CD4-positive, alpha-beta memory T cell (primary cell): ENCODE measurements around the gene TRAF3IP3. TPM values are rescaled to one million over a fixed set of nuclear protein-coding genes. Genes with fewer than 3 reads are reported as not detected.

Experiments
- CTCF ChIA-PET: fragments of 350-600 bp; sonication (Branson Sonifier 250); formaldehyde crosslinking; loops from one replicate; lab custom pipeline; 2021; ENCODE audit warnings: inconsistent platforms; ENCODE audit not compliant: partially characterized antibody; lab: Charles Lee
- POLR2A ChIA-PET: fragments of 350-600 bp; sonication (Branson Sonifier 250); formaldehyde crosslinking; loops from one replicate; lab custom pipeline; 2021; ENCODE audit not compliant: partially characterized antibody; lab: Charles Lee
- DNase-seq, 5 donors: peaks; one replicate each; pipeline versions ENCODE4 v3.0.0 to v3.0.0-alpha.2; 2020 to 2022; ENCODE audit warnings: mixed read lengths in 1 of 5
- H3K27ac ChIP-seq: one replicate; pipeline ENCODE4 v1.7.0; 2013; ENCODE audit warnings: low read depth, low read length
- H3K27me3 ChIP-seq: 2 replicates; pipeline ENCODE4 v1.7.0; 2013; ENCODE audit warnings: mild to moderate bottlenecking, low read length, moderate library complexity; ENCODE audit not compliant: insufficient read depth
- H3K36me3 ChIP-seq: 2 replicates; pipeline ENCODE4 v1.7.0; 2013; ENCODE audit warnings: mild to moderate bottlenecking, low read length, moderate library complexity; ENCODE audit not compliant: insufficient read depth
- H3K4me1 ChIP-seq: 2 replicates; pipeline ENCODE4 v1.7.0; 2013; ENCODE audit warnings: mild to moderate bottlenecking, low read length, moderate library complexity; ENCODE audit not compliant: insufficient read depth
- H3K4me3 ChIP-seq, 2 donors: one replicate each; pipeline ENCODE4 v1.7.0; 2013; ENCODE audit warnings: low read length in 2 of 2, mild to moderate bottlenecking in 1 of 2
- H3K9me3 ChIP-seq, 2 donors: one replicate each; pipeline ENCODE4 v1.7.0; 2013; ENCODE audit warnings: low read length in 2 of 2, control low read depth in 1 of 2; ENCODE audit not compliant: control insufficient read depth in 1 of 2
- H3K27ac Mint-ChIP-seq, 7 donors: one replicate each; pipeline ENCODE4 v1.8.0; 2020 to 2021; ENCODE audit warnings: mixed read lengths in 7 of 7, mild to moderate bottlenecking in 6 of 7, inconsistent platforms in 3 of 7, moderate library complexity in 3 of 7
- H3K27me3 Mint-ChIP-seq, 2 donors: one replicate each; pipeline ENCODE4 v1.8.0; 2020 to 2021; ENCODE audit warnings: mixed read lengths in 2 of 2
- H3K36me3 Mint-ChIP-seq, 2 donors: one replicate each; pipeline ENCODE4 v1.8.0; 2020 to 2021; ENCODE audit warnings: mixed read lengths in 2 of 2, inconsistent platforms in 1 of 2, mild to moderate bottlenecking in 1 of 2
- H3K4me1 Mint-ChIP-seq, 4 donors: one replicate each; pipeline ENCODE4 v1.8.0; 2020 to 2021; ENCODE audit warnings: mixed read lengths in 4 of 4, mild to moderate bottlenecking in 1 of 4
- H3K4me3 Mint-ChIP-seq, 8 donors: one replicate each; pipeline ENCODE4 v1.8.0; 2020 to 2021; ENCODE audit warnings: mixed read lengths in 8 of 8, mild to moderate bottlenecking in 7 of 8, moderate library complexity in 6 of 8, inconsistent platforms in 3 of 8
- H3K9me3 Mint-ChIP-seq, 8 donors: one replicate each; pipeline ENCODE4 v1.8.0; 2020 to 2021; ENCODE audit warnings: mixed read lengths in 8 of 8, mild to moderate bottlenecking in 5 of 8, inconsistent platforms in 3 of 8, moderate library complexity in 1 of 8
- intact Hi-C: fragments of 100-400 bp; cut with micrococcal nuclease; formaldehyde crosslinking; loops from one replicate; pipeline ENCODE4 v1.15.1; 2023
- polyA plus RNA-seq, 2 donors: library from polyadenylated mRNA; unstranded; fragments of 300-500 nt; fragmentation: Illumina TruSeq; gene quantifications; one replicate each; pipeline ENCODE4 v1.2.3, GENCODE V29; 2021
- total RNA-seq, 2 experiments: library from RNA; stranded (reverse); gene quantifications; one replicate each; pipeline ENCODE4 v1.2.3, GENCODE V29; 2021

TRAF3IP3 gene
- total and polyA plus RNA-seq, 4 experiments from 2014 or later, result 435 to 574 (median 529) TPM

GRCh38 chr1:209723756-209724693, 31.8 kb upstream of the TRAF3IP3 start:
- H3K9me3 ChIP-seq, result no peaks in the 10 kb centered on the region
- peaks cover 0 to 8% of the 10 kb centered on the region in 2 donors for H3K36me3 Mint-ChIP-seq
- no peak overlapping the region for H3K27ac ChIP-seq

DNA sequence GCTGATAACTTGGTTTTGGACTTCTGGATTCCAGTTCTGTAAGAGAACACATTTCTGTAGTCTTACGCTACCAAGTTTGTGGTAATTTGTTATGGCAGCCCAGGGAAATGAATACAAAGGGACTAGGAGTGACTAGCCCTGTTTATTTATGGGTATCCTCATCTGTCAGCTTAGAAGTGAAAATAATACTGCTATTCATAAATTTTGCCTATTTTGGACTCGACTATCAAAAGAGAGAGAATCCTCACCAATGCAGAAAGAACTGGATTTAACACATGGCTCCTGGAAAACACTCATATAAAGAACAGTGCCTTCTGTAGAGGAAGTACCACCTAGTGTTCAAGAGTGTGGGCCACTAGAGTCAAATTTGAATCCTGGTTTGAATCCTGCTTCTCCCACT, 28.6 kb upstream of the TRAF3IP3 start:
- H3K27me3 ChIP-seq, result no peaks in the 10 kb centered on the region
- Mint-ChIP-seq H3K27me3 (no peaks in the 10 kb centered on the region), H3K36me3 (peaks cover 0 to 3% of the 10 kb centered on the region in 2 donors), H3K27ac (no peak overlapping the region), H3K4me3 (no peak overlapping the region), H3K9me3 (no peaks in the 10 kb centered on the region), H3K4me1 (peaks cover 11 to 22% (median 14%) of the 10 kb centered on the region in 4 donors)
- no peak overlapping the region for H3K27ac ChIP-seq
- DNase-seq, result no peak
- H3K9me3 ChIP-seq, result no peaks in the 10 kb centered on the region
- POLR2A ChIA-PET, result interaction anchor here (1.0 to 1.4 kb wide), 2 partner anchors 10 to 41 kb away, joined by 3 to 7 read pairs; no protein-coding TSS in a partner anchor
- CTCF ChIA-PET, result interaction anchor here (0.8 to 2.4 kb wide), 3 partner anchors 10 to 36 kb away, joined by 3 to 13 read pairs (median 4); no protein-coding TSS in a partner anchor
- H3K36me3 ChIP-seq, result no peaks in the 10 kb centered on the region
- H3K4me1 ChIP-seq, result peaks cover 19% of the 10 kb centered on the region
- no peak overlapping the region for H3K4me3 ChIP-seq
- intact Hi-C loops, result no loop called here

More at GRCh38 chr1:209723756-209724693, 31.8 kb upstream of the TRAF3IP3 start:
- intact Hi-C loops, result no loop called here
- H3K4me1 ChIP-seq, result peaks cover 19% of the 10 kb centered on the region
- no peak overlapping the region for H3K4me3 ChIP-seq
- Mint-ChIP-seq H3K4me3 (peak overlapping the region in 4 of 8 donors; percentile 21 to 72 (median 44)), H3K27ac (peak overlapping the region in 5 of 7 donors; percentile 36 to 91 (median 88)), H3K9me3 (no peaks in the 10 kb centered on the region), H3K4me1 (peaks cover 11 to 22% (median 14%) of the 10 kb centered on the region in 4 donors), H3K27me3 (no peaks in the 10 kb centered on the region)
- CTCF ChIA-PET, result interaction anchor here (0.9 to 3.3 kb wide), 3 partner anchors 11 to 24 kb away, joined by 4 to 18 read pairs (median 4); no protein-coding TSS in a partner anchor
- peak in 1 of 5 donors; percentile 5 for DNase-seq
- H3K36me3 ChIP-seq, result no peaks in the 10 kb centered on the region
- POLR2A ChIA-PET, result interaction anchor here (2.5 kb wide), 1 partner anchor 45 kb away, joined by 11 read pairs; no protein-coding TSS in a partner anchor
- no peaks in the 10 kb centered on the region for H3K27me3 ChIP-seq

DNA sequence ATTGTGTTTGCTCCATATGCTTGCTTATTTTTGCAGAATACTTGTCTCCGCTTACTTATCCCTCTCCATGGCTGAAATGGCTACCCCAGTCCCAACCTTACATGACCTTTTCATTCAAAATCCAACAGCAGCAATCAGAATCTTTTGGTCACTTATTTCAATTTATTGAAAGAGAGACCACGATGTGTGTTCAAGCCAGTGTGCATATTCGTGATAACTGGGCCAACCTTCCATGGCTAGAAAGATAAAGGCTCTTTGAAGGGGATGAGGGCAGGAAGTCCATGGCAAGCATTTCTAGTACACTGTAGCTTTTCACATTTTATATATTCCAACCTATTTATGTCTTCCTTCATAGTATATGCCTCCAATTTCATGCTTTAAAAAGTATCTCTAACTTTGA, 28.1 kb upstream of the TRAF3IP3 start:
- no peaks in the 10 kb centered on the region for H3K9me3 ChIP-seq
- CTCF ChIA-PET, result interaction anchor here (0.7 to 2.4 kb wide), 7 partner anchors 10 to 161 kb away, joined by 3 to 13 read pairs (median 3); no protein-coding TSS in a partner anchor
- Mint-ChIP-seq H3K4me1 (peaks cover 11 to 22% (median 14%) of the 10 kb centered on the region in 4 donors), H3K36me3 (peaks cover 0 to 3% of the 10 kb centered on the region in 2 donors), H3K4me3 (no peak overlapping the region), H3K27me3 (no peaks in the 10 kb centered on the region), H3K27ac (no peak overlapping the region), H3K9me3 (no peaks in the 10 kb centered on the region)
- no peaks in the 10 kb centered on the region for H3K27me3 ChIP-seq
- intact Hi-C loops, result no loop called here
- no peak overlapping the region for H3K4me3 ChIP-seq
- no peak overlapping the region for H3K27ac ChIP-seq
- peaks cover 19% of the 10 kb centered on the region for H3K4me1 ChIP-seq
- POLR2A ChIA-PET, result interaction anchor here (1.0 to 1.9 kb wide), 3 partner anchors 9 to 45 kb away, joined by 3 to 7 read pairs (median 6); no protein-coding TSS in a partner anchor
- DNase-seq, result no peak
- no peaks in the 10 kb centered on the region for H3K36me3 ChIP-seq

GRCh38 chr1:209728466-209728865, 27.4 kb upstream of the TRAF3IP3 start:
- ChIA-PET CTCF (interaction anchor here (0.8 to 2.4 kb wide), 6 partner anchors 16 to 161 kb away, joined by 3 to 13 read pairs (median 3); no protein-coding TSS in a partner anchor), POLR2A (interaction anchor here (1.0 to 1.9 kb wide), 3 partner anchors 8 to 45 kb away, joined by 3 to 7 read pairs (median 6); no protein-coding TSS in a partner anchor)
- H3K27me3 ChIP-seq, result no peaks in the 10 kb centered on the region
- H3K9me3 ChIP-seq, result no peaks in the 10 kb centered on the region
- H3K4me3 ChIP-seq, result no peak overlapping the region
- Mint-ChIP-seq H3K9me3 (peaks cover 0 to 2% (median 0%) of the 10 kb centered on the region in 8 donors), H3K36me3 (peaks cover 0 to 3% of the 10 kb centered on the region in 2 donors), H3K4me1 (peaks cover 11 to 22% (median 14%) of the 10 kb centered on the region in 4 donors), H3K4me3 (no peak overlapping the region), H3K27ac (no peak overlapping the region), H3K27me3 (no peaks in the 10 kb centered on the region)
- intact Hi-C loops, result no loop called here
- DNase-seq, result no peak
- no peak overlapping the region for H3K27ac ChIP-seq
- H3K36me3 ChIP-seq, result no peaks in the 10 kb centered on the region
- H3K4me1 ChIP-seq, result peaks cover 18% of the 10 kb centered on the region

GRCh38 chr1:209729436-209729835, 26.4 kb upstream of the TRAF3IP3 start:
- POLR2A ChIA-PET, result interaction anchor here (1.9 kb wide), 1 partner anchor 44 kb away, joined by 6 read pairs; no protein-coding TSS in a partner anchor
- DNase-seq, result no peak
- Mint-ChIP-seq H3K4me3 (no peak overlapping the region), H3K27me3 (peaks cover 0 to 2% of the 10 kb centered on the region in 2 donors), H3K27ac (no peak overlapping the region), H3K9me3 (peaks cover 0 to 2% (median 0%) of the 10 kb centered on the region in 8 donors), H3K36me3 (peaks cover 0 to 7% of the 10 kb centered on the region in 2 donors), H3K4me1 (peaks cover 6 to 14% (median 8%) of the 10 kb centered on the region in 4 donors)
- intact Hi-C loops, result no loop called here
- Histone ChIP-seq H3K36me3 (no peaks in the 10 kb centered on the region), H3K4me1 (peaks cover 9% of the 10 kb centered on the region), H3K27me3 (no peaks in the 10 kb centered on the region), H3K9me3 (no peaks in the 10 kb centered on the region), H3K4me3 (no peak overlapping the region), H3K27ac (no peak overlapping the region)
- CTCF ChIA-PET, result interaction anchor here (1.7 kb wide), 1 partner anchor 15 kb away, joined by 3 read pairs; no protein-coding TSS in a partner anchor

GRCh38 chr1:209732725-209733124, 23.1 kb upstream of the TRAF3IP3 start:
- intact Hi-C loops, result no loop called here
- Histone ChIP-seq H3K27me3 (no peaks in the 10 kb centered on the region), H3K27ac (no peak overlapping the region), H3K4me3 (no peak overlapping the region), H3K9me3 (no peaks in the 10 kb centered on the region), H3K4me1 (no peaks in the 10 kb centered on the region), H3K36me3 (no peaks in the 10 kb centered on the region)
- ChIA-PET CTCF (no interaction called here), POLR2A (no interaction called here)
- Mint-ChIP-seq H3K27ac (no peak overlapping the region), H3K9me3 (peaks cover 0 to 2% (median 0%) of the 10 kb centered on the region in 8 donors), H3K4me1 (peaks cover 0 to 3% (median 0%) of the 10 kb centered on the region in 4 donors), H3K27me3 (peaks cover 0 to 2% of the 10 kb centered on the region in 2 donors), H3K4me3 (no peak overlapping the region), H3K36me3 (peaks cover 0 to 5% of the 10 kb centered on the region in 2 donors)
- no peak for DNase-seq
